COLO829 (cell line): ENCODE data around the gene SHROOM4.
A peak's percentile ranks its signal among the peaks of the same experiment; 100 is the strongest.

Source experiments
- DNase-seq: peaks from one replicate; pipeline ENCODE4 v3.0.0; 2012; ENCODE audit warnings: low spot score

SHROOM4 gene

GRCh38 chrX:50778272-50778671, 35.7 kb downstream of the SHROOM4 start:
- no peak for DNase-seq

GRCh38 chrX:50776248-50776647, 37.7 kb downstream of the SHROOM4 start:
- DNase-seq = no peak

- no peak for DNase-seq
Measured at GRCh38 chrX:50771382-50771781, 42.6 kb downstream of the SHROOM4 start.

GRCh38 chrX:50770702-50771101, 43.3 kb downstream of the SHROOM4 start:
- no peak for DNase-seq

GRCh38 chrX:50769389-50770063, 44.5 kb downstream of the SHROOM4 start:
- peak; percentile 86 for DNase-seq

- no peak for DNase-seq
Measured at GRCh38 chrX:50768801-50769200, 45.2 kb downstream of the SHROOM4 start.

GRCh38 chrX:50765986-50766385, 48.0 kb downstream of the SHROOM4 start:
- DNase-seq = no peak

- DNase-seq = no peak
Measured at GRCh38 chrX:50762578-50762977, 51.4 kb downstream of the SHROOM4 start.

- no peak for DNase-seq
Measured at GRCh38 chrX:50756276-50756675, 57.7 kb downstream of the SHROOM4 start.

GRCh38 chrX:50751091-50751490, 62.9 kb downstream of the SHROOM4 start:
- no peak for DNase-seq

- peak; percentile 46 for DNase-seq
Measured at GRCh38 chrX:50747471-50747900, 66.5 kb downstream of the SHROOM4 start.

GRCh38 chrX:50736656-50737055, 77.3 kb downstream of the SHROOM4 start:
- no peak for DNase-seq

- DNase-seq = no peak
Measured at GRCh38 chrX:50726296-50726695, 87.7 kb downstream of the SHROOM4 start.

- no peak for DNase-seq
Measured at GRCh38 chrX:50725310-50725709, 88.7 kb downstream of the SHROOM4 start.

GRCh38 chrX:50723006-50723405, 91.0 kb downstream of the SHROOM4 start:
- no peak for DNase-seq

GRCh38 chrX:50721764-50722521, 92.1 kb downstream of the SHROOM4 start:
- no peak for DNase-seq

GRCh38 chrX:50719614-50720013, 94.4 kb downstream of the SHROOM4 start:
- DNase-seq = no peak

GRCh38 chrX:50718776-50719175, 95.2 kb downstream of the SHROOM4 start:
- DNase-seq = no peak

- no peak for DNase-seq
Measured at GRCh38 chrX:50716706-50717105, 97.3 kb downstream of the SHROOM4 start.

GRCh38 chrX:50712777-50713176, 101.2 kb downstream of the SHROOM4 start:
- no peak for DNase-seq

- DNase-seq = no peak
Measured at GRCh38 chrX:50711907-50712306, 102.1 kb downstream of the SHROOM4 start.

- DNase-seq = no peak
Measured at GRCh38 chrX:50707955-50708699, 105.9 kb downstream of the SHROOM4 start.

- no peak for DNase-seq
Measured at GRCh38 chrX:50707405-50707804, 106.6 kb downstream of the SHROOM4 start.
